Stimulated activated CD4-positive, alpha-beta T cell treated with anti-CD3 and anti-CD28 coated beads, Interleukin-15, amount 100 ng/mL, for 24 hours (primary cell): ENCODE results near the gene KHDRBS1.
"Not testable (repeated sequence)": the region's sequence is repeated elsewhere in the genome, so short reads cannot be mapped to it uniquely, and the experiment has no call there.

Experiments
- DNase-seq: peaks from one replicate; pipeline ENCODE4 v3.0.0-alpha.2; 2020

Gene KHDRBS1

GRCh38 chr1:32013386-32014198 is at the start of gene KHDRBS1:
Gene KHDRBS1 (plus strand): TSS chr1:32013868. CDS start chr1:32013996, 128 bp downstream.
- peak; percentile 99 for DNase-seq

GRCh38 chr1:31970873-31971272 is 42.8 kb upstream of the KHDRBS1 start:
- DNase-seq: no peak

GRCh38 chr1:31976401-31976800 is 37.3 kb upstream of the KHDRBS1 start:
- no peak for DNase-seq

- no peak for DNase-seq
These were observed 36.1 kb upstream of the KHDRBS1 start for GRCh38 chr1:31977385-31978131.

GRCh38 chr1:31978843-31979400 is 34.7 kb upstream of the KHDRBS1 start:
- no peak for DNase-seq

- no peak for DNase-seq
These were observed 32.7 kb upstream of the KHDRBS1 start for GRCh38 chr1:31980835-31981455.

GRCh38 chr1:31981456-31981839 is 32.2 kb upstream of the KHDRBS1 start:
- DNase-seq: no peak

GRCh38 chr1:31981972-31982371 is 31.7 kb upstream of the KHDRBS1 start:
- DNase-seq: peak; percentile 16

GRCh38 chr1:31984419-31985347 is 29.0 kb upstream of the KHDRBS1 start:
- peak; percentile 43 for DNase-seq

- no peak for DNase-seq
These were observed 28.2 kb upstream of the KHDRBS1 start for GRCh38 chr1:31985430-31985829.

- no peak for DNase-seq
These were observed 26.5 kb upstream of the KHDRBS1 start for GRCh38 chr1:31987135-31987619.

- DNase-seq: no peak
These were observed 23.7 kb upstream of the KHDRBS1 start for GRCh38 chr1:31989964-31990363.

GRCh38 chr1:31991182-31991581 is 22.5 kb upstream of the KHDRBS1 start:
- no peak for DNase-seq

GRCh38 chr1:31995263-31995662 is 18.4 kb upstream of the KHDRBS1 start:
- DNase-seq: no peak

- DNase-seq: not testable (repeated sequence)
These were observed 17.5 kb upstream of the KHDRBS1 start for GRCh38 chr1:31996121-31996520.

- no peak for DNase-seq
These were observed 11.8 kb upstream of the KHDRBS1 start for GRCh38 chr1:32001863-32002262.

GRCh38 chr1:32002285-32002684 is 11.4 kb upstream of the KHDRBS1 start:
- DNase-seq: not testable (repeated sequence)

- DNase-seq: no peak
These were observed 8.1 kb upstream of the KHDRBS1 start for GRCh38 chr1:32005522-32005921.

- no peak for DNase-seq
These were observed 6.1 kb upstream of the KHDRBS1 start for GRCh38 chr1:32007591-32007940.

- DNase-seq: no peak
These were observed 3.4 kb upstream of the KHDRBS1 start for GRCh38 chr1:32010246-32010645.

GRCh38 chr1:32012709-32013385 is 821 bp upstream of the KHDRBS1 start:
- DNase-seq: no peak
